Posterior vena cava (tissue), 2 donors: ENCODE results near the gene DYNLT2B. TPM values are rescaled to one million over a fixed set of nuclear protein-coding genes. Genes with fewer than 3 reads are reported as not detected.
"Not testable (repeated sequence)": the region's sequence is repeated elsewhere in the genome, so short reads cannot be mapped to it uniquely, and the experiment has no call there.

Source experiments
- DNase-seq: peaks from one replicate; pipeline ENCODE4 v3.0.0-alpha.2; 2020; ENCODE audit warnings: low spot score
- intact Hi-C, 2 donors: fragments of 100-400 bp; cut with DNase I; formaldehyde crosslinking; loops; one replicate each; pipeline versions ENCODE4 v1.14.1 to v1.14.2; 2022 to 2023
- long read RNA-seq, 2 donors: library from polyadenylated mRNA; unstranded; transcript quantifications; one replicate each; pipeline ENCODE4 v2.0.0, GENCODE V29; 2020 to 2021
- total RNA-seq, 2 donors: library from RNA; stranded (reverse); fragmentation: NEBNext Ultra II Directional; extraction: Animal tissue kit (Norgen Biotek cat#: 25700); gene quantifications; one replicate each; pipeline ENCODE4 v1.2.1, GENCODE V29; 2021
- donor health status: DM: yes; HTN: yes; CAD: no.
- donor health status: DM: yes; HTN: yes; CAD: no.

Gene DYNLT2B
- 1 to 10 TPM; 2.8 to 3.8 TPM for total RNA-seq
- long read RNA-seq, donor 1, partial matches to known transcripts: 0 of 2 reads
- long read RNA-seq, donor 1, other reads (novel, unspliced or antisense): 0 of 2 reads
- long read RNA-seq, donor 2, partial matches to known transcripts: 0 of 1 reads
- long read RNA-seq, donor 2, other reads (novel, unspliced or antisense): 0 of 1 reads

GRCh38 chr3:196317687-196318467 is at the start of gene DYNLT2B:
DYNLT2B (minus strand) TSS chr3:196318240; CDS start chr3:196318152, 88 bp downstream.
- intact Hi-C loops: no loop called here
- peak; percentile 96 for DNase-seq

GRCh38 chr3:196365736-196366135 is 47.7 kb upstream of the DYNLT2B start:
- intact Hi-C loops: no loop called here
- no peak for DNase-seq

- intact Hi-C loops: no loop called here
- no peak for DNase-seq
Measured at GRCh38 chr3:196360586-196360985, 42.5 kb upstream of the DYNLT2B start.

GRCh38 chr3:196358540-196358939 is 40.5 kb upstream of the DYNLT2B start:
- intact Hi-C loops, DNase-seq: not testable (repeated sequence)

GRCh38 chr3:196357905-196358304 is 39.9 kb upstream of the DYNLT2B start:
- DNase-seq: no peak
- intact Hi-C loops: no loop called here

DNA sequence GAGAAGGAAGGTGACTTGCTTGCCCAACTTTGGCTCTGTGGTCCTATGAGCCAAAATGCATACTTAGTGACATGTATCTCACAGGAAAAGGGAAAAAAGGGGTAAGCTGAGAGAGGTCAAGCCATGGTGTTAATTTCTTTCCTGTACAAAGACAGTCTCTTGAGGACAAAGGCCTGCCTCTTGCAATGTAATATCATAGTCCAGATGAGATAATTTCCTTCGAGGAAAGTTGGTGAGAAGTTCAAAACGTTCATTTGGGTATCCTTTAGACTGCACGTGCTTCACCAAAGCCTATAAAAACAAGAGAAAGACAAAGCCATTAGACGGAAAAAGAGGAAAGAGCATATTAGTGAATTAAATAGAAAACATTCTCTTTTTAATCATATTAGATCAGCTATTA is 38.5 kb upstream of the DYNLT2B start:
- DNase-seq: no peak
- intact Hi-C loops: no loop called here

DNA sequence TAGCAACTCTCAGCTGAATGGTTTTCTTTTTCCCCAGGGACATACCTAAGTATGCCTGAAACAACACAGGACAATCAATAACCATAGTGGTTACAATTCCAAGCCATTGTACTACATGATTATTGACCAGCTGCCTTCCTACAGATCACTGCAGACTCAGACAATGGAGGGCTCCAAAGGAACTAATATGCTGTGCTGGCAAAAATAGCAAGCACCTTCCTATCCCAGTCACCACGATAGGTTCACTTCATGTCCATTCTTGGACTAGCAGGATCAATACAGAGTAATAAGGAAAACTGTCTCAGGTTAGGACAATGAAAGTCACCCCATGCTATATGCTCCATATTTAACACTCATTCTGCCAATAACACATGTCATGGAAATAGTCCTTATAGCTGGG is 37.6 kb upstream of the DYNLT2B start:
- intact Hi-C loops: no loop called here
- no peak for DNase-seq

DNA sequence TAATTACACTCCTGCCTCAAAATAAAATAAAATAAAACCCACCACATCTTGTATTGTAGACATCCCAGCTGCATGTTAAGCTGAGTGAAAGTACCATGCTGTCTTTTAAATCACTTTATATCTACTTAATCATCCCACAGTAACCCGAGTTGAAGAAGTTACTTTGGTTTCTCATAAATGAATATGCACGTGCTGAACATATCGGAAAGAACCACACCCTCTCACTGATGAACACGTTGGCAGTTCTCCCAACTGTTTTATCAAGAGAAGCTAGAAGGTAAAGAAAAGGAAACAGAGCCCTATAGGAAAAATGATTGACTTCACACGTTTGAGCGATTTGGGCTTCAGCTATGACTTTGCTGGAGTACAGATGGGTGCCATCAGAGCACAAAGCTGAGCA is 36.1 kb upstream of the DYNLT2B start:
- intact Hi-C loops: no loop called here
- no peak for DNase-seq

DNA sequence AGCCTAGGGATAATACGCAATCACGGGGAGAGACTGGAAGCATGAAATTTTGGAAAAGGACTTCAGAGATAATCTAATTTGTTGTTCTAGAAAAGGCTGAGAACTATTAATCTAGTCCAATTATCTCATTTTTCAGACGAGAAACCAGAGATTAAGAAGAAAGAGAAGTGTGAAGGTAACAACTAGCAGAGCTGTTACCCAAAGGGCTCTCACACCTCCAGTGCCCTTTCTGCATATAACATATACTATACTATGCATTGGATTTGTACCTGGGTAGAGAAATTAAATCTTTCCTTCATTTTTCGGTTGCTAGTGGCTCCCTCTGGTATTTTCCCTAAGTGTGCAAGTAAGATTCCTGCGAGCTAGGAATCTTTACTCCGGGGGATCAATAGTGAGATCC is 33.5 kb upstream of the DYNLT2B start:
- intact Hi-C loops: no loop called here
- no peak for DNase-seq

- intact Hi-C loops: no loop called here
Measured at GRCh38 chr3:196350067-196350466, 32.0 kb upstream of the DYNLT2B start.

GRCh38 chr3:196348698-196349097 is 30.7 kb upstream of the DYNLT2B start:
- no peak for DNase-seq
- intact Hi-C loops: no loop called here

More at GRCh38 chr3:196350067-196350466, 32.0 kb upstream of the DYNLT2B start:
- DNase-seq: no peak

DNA sequence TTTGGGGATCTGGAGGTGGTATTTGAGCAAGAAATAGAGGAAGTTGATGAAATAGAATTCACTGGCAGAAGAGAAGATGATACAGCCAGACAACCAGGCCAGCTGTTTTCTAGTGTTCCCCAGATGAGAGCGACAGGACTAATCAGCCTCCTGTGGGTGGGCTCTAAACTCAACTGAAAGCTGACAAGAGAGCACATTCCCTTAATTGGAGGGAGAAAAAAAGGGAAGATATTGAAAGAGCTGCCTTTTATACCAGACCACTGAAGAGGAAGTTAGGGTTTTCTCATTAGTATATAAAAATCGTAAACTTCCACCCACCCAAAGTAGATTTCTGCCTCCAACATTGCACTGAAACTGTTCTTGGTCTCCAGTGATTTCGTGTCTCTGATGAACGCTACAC is 26.6 kb upstream of the DYNLT2B start:
- intact Hi-C loops: no loop called here

DNA sequence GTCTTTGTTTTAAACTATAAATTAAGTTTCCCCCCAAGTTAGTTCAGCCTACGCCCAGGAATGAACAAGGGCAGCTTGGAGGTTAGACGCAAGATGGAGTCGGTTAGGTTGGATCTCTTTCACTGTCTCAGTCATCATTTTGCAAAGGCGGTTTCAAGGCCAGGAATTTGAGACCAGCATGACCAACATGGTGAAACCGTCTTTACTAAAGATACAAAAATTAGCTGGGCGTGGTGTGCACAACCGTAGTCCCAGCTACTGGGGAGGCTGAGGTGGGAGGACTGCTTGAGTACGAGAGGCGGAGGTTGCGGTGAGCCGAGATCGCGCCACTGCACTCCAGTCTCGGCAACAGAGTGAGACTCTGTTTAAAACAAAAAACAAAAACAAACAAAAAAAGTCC is 25.9 kb upstream of the DYNLT2B start:
- intact Hi-C loops, DNase-seq: not testable (repeated sequence)

More for the DNA sequence above, 26.6 kb upstream of the DYNLT2B start:
- DNase-seq: no peak

- DNase-seq: no peak
- intact Hi-C loops: no loop called here
Measured at GRCh38 chr3:196341137-196341536, 23.1 kb upstream of the DYNLT2B start.

DNA sequence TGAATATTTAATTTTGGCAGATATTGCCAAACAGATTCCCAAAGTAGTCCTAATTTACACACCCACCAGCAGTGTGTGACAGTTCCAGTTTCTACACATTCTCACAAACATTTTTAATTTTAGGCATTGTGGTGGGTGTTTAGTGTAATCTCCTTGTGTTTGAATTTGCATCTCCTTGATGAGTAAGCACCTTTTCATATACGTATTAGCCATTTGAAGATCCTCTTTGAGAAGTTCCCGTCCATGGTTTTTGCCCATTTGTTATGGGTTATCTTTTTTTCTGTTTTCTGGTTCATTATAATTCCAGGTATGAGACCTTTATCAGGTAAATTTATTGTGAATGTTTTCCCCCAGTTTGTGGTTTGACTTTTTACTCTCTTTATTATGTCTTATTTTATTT is 22.4 kb upstream of the DYNLT2B start:
- DNase-seq: no peak
- intact Hi-C loops: no loop called here

- intact Hi-C loops: no loop called here
Measured at GRCh38 chr3:196339493-196340254, 21.6 kb upstream of the DYNLT2B start.

GRCh38 chr3:196339044-196339443 is 21.0 kb upstream of the DYNLT2B start:
- DNase-seq: no peak
- intact Hi-C loops: no loop called here

More at GRCh38 chr3:196339493-196340254, 21.6 kb upstream of the DYNLT2B start:
- DNase-seq: no peak

- peak; percentile 64 for DNase-seq
- intact Hi-C loops: no loop called here
Measured at GRCh38 chr3:196336319-196337145, 18.5 kb upstream of the DYNLT2B start.

DNA sequence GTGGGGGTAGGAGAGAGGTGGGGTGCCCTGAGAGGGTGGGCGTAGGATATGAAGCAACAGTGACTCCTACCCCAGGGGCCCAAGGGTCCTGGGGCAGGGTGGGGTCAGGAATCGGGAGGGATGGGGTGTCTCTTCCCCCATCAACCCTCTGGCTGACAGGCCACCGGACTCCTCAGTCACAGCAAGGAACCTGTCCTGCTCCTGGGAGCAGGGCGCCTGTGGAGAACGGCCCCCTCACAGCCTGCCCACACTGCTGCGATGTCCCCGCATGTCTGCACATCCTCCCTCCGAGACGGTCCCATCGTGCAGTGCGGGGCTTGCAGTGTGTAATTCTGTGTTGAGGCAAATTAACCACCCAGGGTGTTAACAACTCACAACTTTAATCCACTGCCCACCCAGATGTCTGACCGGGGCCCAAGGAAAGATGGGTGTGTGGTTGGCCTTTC is 17.5 kb upstream of the DYNLT2B start:
- DNase-seq: no peak
- intact Hi-C loops: no loop called here
